ENCODE measurements around the gene CCNYL1. TPM values are rescaled to one million over a fixed set of nuclear protein-coding genes. Genes with fewer than 3 reads are reported as not detected.
"Not testable (repeated sequence)": the region's sequence is repeated elsewhere in the genome, so short reads cannot be mapped to it uniquely, and the experiment has no call there.

Gene CCNYL1
- total RNA-seq, 1 donor from 2014 or later = 18.0 TPM

DNA sequence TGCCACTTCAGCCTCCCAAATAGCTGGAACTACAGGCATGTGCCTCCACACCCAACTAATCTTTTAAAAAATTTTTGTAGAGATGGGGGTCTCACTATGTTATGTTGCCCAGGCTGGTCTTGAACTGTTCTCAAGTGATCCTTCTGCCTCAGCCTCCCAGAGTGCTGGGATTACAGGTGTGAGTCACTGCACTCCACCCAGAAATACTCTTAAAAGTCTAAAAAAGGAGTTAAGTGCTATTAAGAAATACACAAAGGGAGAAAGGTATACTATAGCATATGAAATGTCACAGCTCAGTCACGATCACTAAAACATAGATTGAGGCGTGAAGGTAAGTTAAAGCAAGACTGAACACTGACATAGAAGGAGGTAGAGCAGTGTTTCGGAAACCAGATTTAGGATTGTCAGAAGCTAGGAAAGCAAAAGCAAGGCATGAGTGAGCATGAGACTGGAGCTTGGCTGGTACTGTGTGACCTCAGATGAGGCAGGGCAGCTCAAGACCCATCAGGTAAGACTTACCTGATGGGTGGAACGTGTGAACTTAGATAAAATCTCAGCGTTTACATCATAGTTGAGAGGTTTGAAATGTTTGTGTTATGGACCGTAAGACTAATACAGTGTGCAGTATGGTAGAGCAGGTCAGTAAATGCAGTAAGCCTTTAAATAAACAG, 9.2 kb downstream of the CCNYL1 start:
- Mint-ChIP-seq H3K9me3 (ENCODE audit: unreplicated experiment) (peaks cover 2% of the 10 kb centered on the region), H3K4me3 (ENCODE audit: unreplicated experiment) (no peak overlapping the region), H3K36me3 (ENCODE audit: unreplicated experiment) (no peaks in the 10 kb centered on the region), H3K27me3 (ENCODE audit: unreplicated experiment) (no peaks in the 10 kb centered on the region), H3K27ac (ENCODE audit: unreplicated experiment) (no peak overlapping the region), H3K4me1 (ENCODE audit: low read depth, unreplicated experiment) (peaks cover 5% of the 10 kb centered on the region)
- TF ChIP-seq, protein P1, sequence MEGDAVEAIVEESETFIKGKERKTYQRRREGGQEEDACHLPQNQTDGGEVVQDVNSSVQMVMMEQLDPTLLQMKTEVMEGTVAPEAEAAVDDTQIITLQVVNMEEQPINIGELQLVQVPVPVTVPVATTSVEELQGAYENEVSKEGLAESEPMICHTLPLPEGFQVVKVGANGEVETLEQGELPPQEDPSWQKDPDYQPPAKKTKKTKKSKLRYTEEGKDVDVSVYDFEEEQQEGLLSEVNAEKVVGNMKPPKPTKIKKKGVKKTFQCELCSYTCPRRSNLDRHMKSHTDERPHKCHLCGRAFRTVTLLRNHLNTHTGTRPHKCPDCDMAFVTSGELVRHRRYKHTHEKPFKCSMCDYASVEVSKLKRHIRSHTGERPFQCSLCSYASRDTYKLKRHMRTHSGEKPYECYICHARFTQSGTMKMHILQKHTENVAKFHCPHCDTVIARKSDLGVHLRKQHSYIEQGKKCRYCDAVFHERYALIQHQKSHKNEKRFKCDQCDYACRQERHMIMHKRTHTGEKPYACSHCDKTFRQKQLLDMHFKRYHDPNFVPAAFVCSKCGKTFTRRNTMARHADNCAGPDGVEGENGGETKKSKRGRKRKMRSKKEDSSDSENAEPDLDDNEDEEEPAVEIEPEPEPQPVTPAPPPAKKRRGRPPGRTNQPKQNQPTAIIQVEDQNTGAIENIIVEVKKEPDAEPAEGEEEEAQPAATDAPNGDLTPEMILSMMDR (IDR thresholded peaks at IDR 0.05; ENCODE audit: partially characterized antibody, unreplicated experiment) = no peak
- DNase-seq = no peak

DNA sequence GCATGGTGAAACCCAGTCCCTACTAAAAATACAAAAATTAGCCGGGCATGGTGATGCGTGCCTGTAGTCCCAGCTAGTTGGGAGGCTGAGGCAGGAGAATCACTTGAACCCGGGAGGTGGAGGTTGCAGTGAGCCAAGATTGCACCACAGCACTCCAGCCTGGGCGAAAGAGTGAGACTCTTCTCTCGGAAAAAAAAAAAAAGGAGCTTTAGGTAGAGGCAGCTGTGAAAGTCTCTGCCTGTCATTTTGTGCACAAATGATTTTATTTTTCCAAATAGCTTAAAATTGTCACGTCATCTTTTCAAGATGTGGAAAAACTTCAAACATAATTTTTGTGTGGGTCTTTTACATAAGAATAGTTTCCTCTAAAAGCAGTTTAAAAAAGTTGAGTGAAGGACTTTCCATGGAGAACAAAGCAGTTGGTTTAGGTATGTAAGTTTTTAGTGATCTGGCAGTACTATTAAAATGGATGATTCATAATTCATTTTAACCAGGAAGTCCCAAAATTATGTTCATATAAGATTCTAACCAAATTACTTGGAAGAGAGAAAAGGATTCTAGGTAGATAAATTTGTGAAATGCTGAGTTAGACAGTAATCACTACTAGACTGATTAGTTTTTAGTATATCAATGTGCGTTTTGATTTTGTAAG, 11.5 kb downstream of the CCNYL1 start:
- TF ChIP-seq, protein P1 (IDR thresholded peaks at IDR 0.05; ENCODE audit: partially characterized antibody, unreplicated experiment) = no peak
- Mint-ChIP-seq H3K4me3 (ENCODE audit: unreplicated experiment) (no peak overlapping the region), H3K27me3 (ENCODE audit: unreplicated experiment) (no peaks in the 10 kb centered on the region), H3K4me1 (ENCODE audit: low read depth, unreplicated experiment) (peaks cover 5% of the 10 kb centered on the region), H3K9me3 (ENCODE audit: unreplicated experiment) (no peaks in the 10 kb centered on the region), H3K36me3 (ENCODE audit: unreplicated experiment) (no peaks in the 10 kb centered on the region), H3K27ac (ENCODE audit: unreplicated experiment) (no peak overlapping the region)
- DNase-seq = no peak

DNA sequence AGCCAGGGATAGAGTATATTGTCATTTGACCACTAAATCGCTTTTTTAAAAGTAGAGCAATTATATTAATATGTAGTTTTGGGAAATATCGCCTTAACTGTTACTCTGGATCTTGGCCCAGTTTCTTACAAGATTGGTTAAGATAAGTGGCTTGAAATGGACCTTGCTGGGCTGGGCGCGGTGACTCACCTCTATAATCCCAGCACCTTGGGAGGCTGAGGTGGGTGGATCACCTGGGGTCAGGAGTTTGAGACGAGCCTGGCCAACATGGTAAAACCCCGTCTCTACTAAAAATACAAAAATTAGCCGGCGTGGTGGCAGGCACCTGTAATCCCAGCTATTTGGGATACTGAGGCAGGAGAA, 12.0 kb downstream of the CCNYL1 start:
- not testable (repeated sequence) for H3K4me3 Mint-ChIP-seq (ENCODE audit: unreplicated experiment); H3K27me3 Mint-ChIP-seq (ENCODE audit: unreplicated experiment); H3K4me1 Mint-ChIP-seq (ENCODE audit: low read depth, unreplicated experiment); DNase-seq; H3K27ac Mint-ChIP-seq (ENCODE audit: unreplicated experiment); H3K9me3 Mint-ChIP-seq (ENCODE audit: unreplicated experiment); H3K36me3 Mint-ChIP-seq (ENCODE audit: unreplicated experiment)

DNA sequence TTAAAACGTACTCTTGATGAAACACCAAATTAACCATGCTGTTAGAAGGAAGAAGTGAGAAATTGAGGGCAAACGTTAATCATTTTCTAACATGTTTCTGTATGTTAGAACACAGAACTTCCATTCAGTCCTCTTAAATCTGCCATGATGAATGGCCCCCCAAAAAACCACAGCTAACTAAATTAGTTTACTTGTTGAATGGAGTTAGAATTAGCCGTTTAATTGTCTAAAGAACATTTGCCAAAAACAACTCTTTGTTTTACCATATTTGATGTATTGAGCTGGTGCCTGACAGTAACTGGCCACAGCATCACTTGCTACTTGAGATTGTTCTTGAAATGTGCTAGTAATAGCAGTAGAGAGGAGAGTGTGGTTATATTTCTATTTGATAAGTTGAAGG, 12.7 kb downstream of the CCNYL1 start:
- H3K9me3 Mint-ChIP-seq (ENCODE audit: unreplicated experiment) = no peaks in the 10 kb centered on the region
- H3K36me3 Mint-ChIP-seq (ENCODE audit: unreplicated experiment) = no peaks in the 10 kb centered on the region
- peaks cover 5% of the 10 kb centered on the region for H3K4me1 Mint-ChIP-seq (ENCODE audit: low read depth, unreplicated experiment)
- H3K27ac Mint-ChIP-seq (ENCODE audit: unreplicated experiment) = no peak overlapping the region
- TF ChIP-seq, protein P1 (IDR thresholded peaks at IDR 0.05; ENCODE audit: partially characterized antibody, unreplicated experiment) = no peak
- no peak for DNase-seq
- H3K4me3 Mint-ChIP-seq (ENCODE audit: unreplicated experiment) = no peak overlapping the region
- H3K27me3 Mint-ChIP-seq (ENCODE audit: unreplicated experiment) = no peaks in the 10 kb centered on the region

DNA sequence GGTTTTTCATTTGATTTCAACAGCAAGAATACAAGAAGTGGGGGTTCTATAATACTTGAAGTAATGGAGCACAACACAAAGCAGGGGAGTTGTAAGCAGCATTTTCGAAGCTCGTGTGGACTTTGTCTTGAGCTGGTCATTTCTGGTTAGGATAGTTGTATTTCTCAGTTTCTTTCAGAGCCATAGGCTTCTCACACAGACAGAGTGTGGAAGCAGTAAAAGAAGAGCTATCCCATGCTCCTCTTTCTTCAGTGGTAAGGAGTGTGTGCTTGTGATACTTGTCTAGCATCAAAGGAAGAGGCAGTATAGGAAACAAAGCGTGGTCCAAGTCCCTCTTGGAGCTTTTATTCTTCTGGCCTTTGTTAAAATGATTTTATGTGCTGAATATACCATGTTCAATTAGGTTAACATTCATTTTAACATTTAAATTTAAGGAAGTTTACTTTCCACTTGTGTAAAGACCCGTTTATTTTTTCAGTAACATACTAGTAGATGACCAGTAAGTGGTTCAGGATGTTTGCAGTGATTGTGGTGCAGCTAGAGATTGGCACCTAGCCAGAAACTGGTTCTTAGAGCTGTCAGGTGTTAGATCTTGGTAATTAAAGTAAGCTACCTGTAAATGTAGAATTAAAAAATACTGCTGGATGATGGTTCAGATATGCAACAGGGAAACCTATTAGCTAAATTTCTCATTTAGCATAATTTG, 14.6 kb downstream of the CCNYL1 start:
- DNase-seq = no peak
- H3K36me3 Mint-ChIP-seq (ENCODE audit: unreplicated experiment) = no peaks in the 10 kb centered on the region
- TF ChIP-seq, protein P1 (IDR thresholded peaks at IDR 0.05; ENCODE audit: partially characterized antibody, unreplicated experiment) = no peak
- no peaks in the 10 kb centered on the region for H3K4me1 Mint-ChIP-seq (ENCODE audit: low read depth, unreplicated experiment)
- H3K27ac Mint-ChIP-seq (ENCODE audit: unreplicated experiment) = no peak overlapping the region
- H3K9me3 Mint-ChIP-seq (ENCODE audit: unreplicated experiment) = peaks cover 5% of the 10 kb centered on the region
- H3K4me3 Mint-ChIP-seq (ENCODE audit: unreplicated experiment) = no peak overlapping the region
- H3K27me3 Mint-ChIP-seq (ENCODE audit: unreplicated experiment) = no peaks in the 10 kb centered on the region
